Peyer's patch (tissue), 4 donors: ENCODE measurements around the gene SRM. TPM values are rescaled to one million over a fixed set of nuclear protein-coding genes. Genes with fewer than 3 reads are reported as not detected.
"Not testable (repeated sequence)": the region's sequence is repeated elsewhere in the genome, so short reads cannot be mapped to it uniquely, and the experiment has no call there.

ENCODE experiments used
- DNase-seq, 3 donors: peaks; one replicate each; pipeline ENCODE4 v3.0.0-alpha.2; 2017 to 2019
- H3K27ac ChIP-seq, 4 donors: fragments of 200-600 bp; sonication (generic); one replicate each; pipeline ENCODE4 v1.5.1; 2016 to 2019
- H3K27me3 ChIP-seq, 2 donors: fragments of 200-600 bp; sonication (generic); one replicate each; pipeline ENCODE4 v1.5.1; 2019
- H3K36me3 ChIP-seq, 3 donors: fragments of 200-600 bp; sonication (generic); one replicate each; pipeline ENCODE4 v1.5.1; 2016 to 2019
- H3K4me1 ChIP-seq, 4 donors: fragments of 200-600 bp; sonication (generic); one replicate each; pipeline ENCODE4 v1.5.1; 2016 to 2019
- H3K4me3 ChIP-seq, 4 donors: fragments of 200-600 bp; sonication (generic); 1 replicate in 3 of 4; 2 replicates in 1 of 4; pipeline ENCODE4 v1.5.1; 2016 to 2019; ENCODE audit warnings: mild to moderate bottlenecking in 1 of 4
- H3K9me3 ChIP-seq, 4 donors: fragments of 200-600 bp; sonication (generic); one replicate each; pipeline ENCODE4 v1.5.1; 2016 to 2019; ENCODE audit warnings: mild to moderate bottlenecking in 1 of 4
- POLR2A ChIP-seq, 2 donors: fragments of 450-650 bp; IDR thresholded peaks; one replicate each; pipeline ENCODE4 v1.5.1; 2017; ENCODE audit warnings: antibody characterized with exemption in 2 of 2, mild to moderate bottlenecking in 2 of 2, moderate library complexity in 2 of 2
- total RNA-seq, 4 donors: library from RNA; depleted of rRNA; stranded (reverse); fragments of >200 nt; gene quantifications; one replicate each; pipeline ENCODE4 v1.1.0, GENCODE V29; 2016
- TF ChIP-seq, protein P1 (sequence below), 6 experiments: fragments of 450-650 bp in 4 of 6; fragments of 200-600 bp in 2 of 6; sonication (generic) in 1 of 6; IDR thresholded peaks; one replicate each; pipeline ENCODE4 v1.5.1; 2017 to 2019; ENCODE audit warnings: antibody characterized with exemption in 6 of 6, mild to moderate bottlenecking in 3 of 6, moderate library complexity in 1 of 6

The SRM gene
- total RNA-seq, 4 donors from 2014 or later, result 9.3 to 38.6 (median 19.8) TPM

DNA sequence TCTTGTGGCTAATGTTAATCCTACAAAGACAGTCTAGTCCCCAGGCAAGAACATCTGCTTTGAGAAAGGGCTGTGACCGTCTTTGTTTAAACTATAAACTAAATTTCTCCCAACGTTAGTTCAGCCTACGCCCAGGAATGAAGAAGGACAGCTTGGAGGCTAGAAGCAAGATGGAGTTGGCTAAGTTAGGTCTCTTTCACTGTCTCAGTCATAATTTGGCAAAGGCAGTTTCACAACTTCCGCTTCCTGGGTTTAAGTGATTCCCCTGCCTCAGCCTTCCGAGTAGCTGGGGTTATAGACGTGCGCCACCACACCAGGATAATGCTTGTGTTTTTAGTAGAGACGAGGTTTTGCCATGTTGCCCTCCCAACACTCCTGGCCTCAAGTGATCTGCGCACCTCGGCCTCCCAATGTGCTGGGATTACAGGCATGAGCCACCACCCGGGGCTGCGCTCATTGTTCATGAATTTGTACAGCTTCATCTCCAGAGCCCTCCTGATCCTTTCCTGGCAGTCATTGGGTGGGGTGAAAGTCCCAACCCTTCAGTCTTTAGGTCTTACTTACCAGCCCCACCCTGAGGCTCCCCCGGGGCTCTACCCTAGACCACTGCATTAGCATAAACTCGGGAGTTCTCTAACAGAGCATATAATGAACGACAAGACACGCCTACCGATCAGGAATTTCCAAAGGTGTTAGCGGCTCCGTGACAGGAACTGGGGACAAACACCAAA lies 7.9 kb downstream of the SRM start:
- Histone ChIP-seq H3K36me3 (peaks cover 0 to 19% (median 0%) of the 10 kb centered on the region in 3 donors), H3K27me3 (no peaks in the 10 kb centered on the region), H3K4me1 (no peaks in the 10 kb centered on the region), H3K27ac (no peak overlapping the region), H3K9me3 (no peaks in the 10 kb centered on the region), H3K4me3 (no peak overlapping the region)
- TF ChIP-seq, protein P1, sequence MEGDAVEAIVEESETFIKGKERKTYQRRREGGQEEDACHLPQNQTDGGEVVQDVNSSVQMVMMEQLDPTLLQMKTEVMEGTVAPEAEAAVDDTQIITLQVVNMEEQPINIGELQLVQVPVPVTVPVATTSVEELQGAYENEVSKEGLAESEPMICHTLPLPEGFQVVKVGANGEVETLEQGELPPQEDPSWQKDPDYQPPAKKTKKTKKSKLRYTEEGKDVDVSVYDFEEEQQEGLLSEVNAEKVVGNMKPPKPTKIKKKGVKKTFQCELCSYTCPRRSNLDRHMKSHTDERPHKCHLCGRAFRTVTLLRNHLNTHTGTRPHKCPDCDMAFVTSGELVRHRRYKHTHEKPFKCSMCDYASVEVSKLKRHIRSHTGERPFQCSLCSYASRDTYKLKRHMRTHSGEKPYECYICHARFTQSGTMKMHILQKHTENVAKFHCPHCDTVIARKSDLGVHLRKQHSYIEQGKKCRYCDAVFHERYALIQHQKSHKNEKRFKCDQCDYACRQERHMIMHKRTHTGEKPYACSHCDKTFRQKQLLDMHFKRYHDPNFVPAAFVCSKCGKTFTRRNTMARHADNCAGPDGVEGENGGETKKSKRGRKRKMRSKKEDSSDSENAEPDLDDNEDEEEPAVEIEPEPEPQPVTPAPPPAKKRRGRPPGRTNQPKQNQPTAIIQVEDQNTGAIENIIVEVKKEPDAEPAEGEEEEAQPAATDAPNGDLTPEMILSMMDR (IDR thresholded peaks at IDR 0.05), result no peak
- no peak for TF ChIP-seq POLR2A (IDR thresholded peaks at IDR 0.05)
- no peak for DNase-seq

DNA sequence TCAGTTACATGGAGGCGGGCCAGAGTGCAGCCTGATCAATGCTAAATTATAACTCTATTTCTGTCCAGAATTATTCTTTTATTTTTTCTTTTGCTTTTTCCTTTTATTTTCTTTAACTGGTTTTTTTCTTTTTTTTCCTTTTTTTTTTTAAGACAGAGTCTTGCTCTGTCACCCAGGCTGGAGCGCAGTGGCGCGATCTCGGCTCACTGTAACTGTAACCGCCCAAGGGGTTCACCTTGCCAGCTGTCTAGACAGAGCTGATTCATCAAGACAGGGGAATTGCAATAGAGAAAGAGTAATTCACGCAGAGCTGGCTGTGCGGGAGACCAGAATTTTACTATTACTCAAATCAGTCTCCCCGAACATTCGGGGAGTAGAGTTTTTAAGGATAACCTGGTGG lies 8.7 kb downstream of the SRM start:
- H3K36me3 ChIP-seq, result peaks cover 0 to 14% (median 0%) of the 10 kb centered on the region in 3 donors
- not testable (repeated sequence) for H3K4me1 ChIP-seq, H3K27me3 ChIP-seq, DNase-seq, H3K27ac ChIP-seq, H3K4me3 ChIP-seq, H3K9me3 ChIP-seq

DNA sequence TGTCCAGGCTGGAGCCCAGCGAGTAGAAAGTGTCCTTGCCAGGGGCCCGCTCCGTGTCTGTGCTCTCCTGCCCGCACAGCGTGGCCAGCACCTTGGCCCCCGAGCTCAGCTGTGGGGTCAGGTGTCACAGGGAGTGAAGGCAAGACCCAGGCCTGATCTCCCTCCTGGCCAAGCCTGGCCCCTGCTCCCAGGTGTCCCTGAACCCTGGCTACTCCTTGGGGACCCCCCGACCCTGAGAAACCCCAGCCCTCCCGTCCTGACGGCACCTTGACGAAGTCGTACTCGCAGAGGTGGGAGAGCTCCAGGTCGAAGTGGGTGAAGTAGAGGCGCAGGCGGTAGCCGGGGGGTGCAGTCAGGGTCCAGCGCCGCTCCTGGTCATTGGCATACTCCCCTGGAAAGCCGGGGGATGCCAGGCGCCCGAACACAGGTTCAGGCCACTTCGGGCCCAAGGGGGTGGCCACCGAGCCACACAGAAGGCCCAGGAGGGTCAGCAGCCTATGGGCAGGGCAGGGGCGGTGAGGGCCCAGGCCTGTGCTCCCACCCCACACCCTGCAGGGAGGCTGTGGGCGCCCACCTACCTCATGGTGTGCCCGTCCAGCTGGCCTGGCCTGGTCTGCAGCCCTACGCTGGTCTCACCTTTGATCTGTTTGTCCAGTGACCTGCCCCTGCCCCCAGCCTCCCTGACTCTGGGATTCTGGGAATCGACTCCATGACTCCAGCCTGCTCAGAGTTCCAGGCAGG lies 13.0 kb downstream of the SRM start, which contains the start of gene MASP2:
Gene MASP2, minus strand, starts transcription at position 615 of the 741 bp plus-strand sequence. Its CDS starts 32 bp downstream, at position 583.
- H3K27me3 ChIP-seq, result no peaks in the 10 kb centered on the region
- no peak within 1 kb of the TSS for H3K27ac ChIP-seq
- no peaks in the 10 kb centered on the region for H3K4me1 ChIP-seq
- no peak for TF ChIP-seq POLR2A (IDR thresholded peaks at IDR 0.05)
- TF ChIP-seq, protein P1 (IDR thresholded peaks at IDR 0.05), result no peak
- no peaks in the 10 kb centered on the region for H3K36me3 ChIP-seq
- H3K9me3 ChIP-seq, result no peaks in the 10 kb centered on the region
- peak in 1 of 3 donors; percentile 21 for DNase-seq
- H3K4me3 ChIP-seq, result peak within 1 kb of the TSS in 1 of 4 donors; percentile 6

DNA sequence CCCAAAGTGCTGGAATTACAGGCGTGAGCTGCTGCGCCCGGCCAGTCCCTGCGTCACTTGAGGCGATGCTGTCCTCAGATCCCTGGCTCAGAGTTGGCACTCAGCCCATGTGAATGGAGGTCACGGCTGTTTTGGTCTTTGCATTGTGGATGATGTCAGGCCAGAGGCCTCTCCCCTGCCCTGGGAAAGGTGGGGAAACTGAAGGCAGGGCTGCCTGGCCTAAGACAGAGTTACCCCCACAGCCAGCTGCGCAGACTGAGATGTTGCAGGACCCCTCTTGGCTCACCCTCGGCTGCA lies 13.6 kb downstream of the SRM start:
- Histone ChIP-seq H3K27me3 (no peaks in the 10 kb centered on the region), H3K27ac (no peak overlapping the region), H3K9me3 (no peaks in the 10 kb centered on the region), H3K36me3 (no peaks in the 10 kb centered on the region), H3K4me1 (no peaks in the 10 kb centered on the region), H3K4me3 (peak overlapping the region in 1 of 4 donors; percentile 6)
- TF ChIP-seq, protein P1 (IDR thresholded peaks at IDR 0.05), result no peak
- TF ChIP-seq POLR2A (IDR thresholded peaks at IDR 0.05), result no peak
- DNase-seq, result peak in 1 of 3 donors; percentile 43

DNA sequence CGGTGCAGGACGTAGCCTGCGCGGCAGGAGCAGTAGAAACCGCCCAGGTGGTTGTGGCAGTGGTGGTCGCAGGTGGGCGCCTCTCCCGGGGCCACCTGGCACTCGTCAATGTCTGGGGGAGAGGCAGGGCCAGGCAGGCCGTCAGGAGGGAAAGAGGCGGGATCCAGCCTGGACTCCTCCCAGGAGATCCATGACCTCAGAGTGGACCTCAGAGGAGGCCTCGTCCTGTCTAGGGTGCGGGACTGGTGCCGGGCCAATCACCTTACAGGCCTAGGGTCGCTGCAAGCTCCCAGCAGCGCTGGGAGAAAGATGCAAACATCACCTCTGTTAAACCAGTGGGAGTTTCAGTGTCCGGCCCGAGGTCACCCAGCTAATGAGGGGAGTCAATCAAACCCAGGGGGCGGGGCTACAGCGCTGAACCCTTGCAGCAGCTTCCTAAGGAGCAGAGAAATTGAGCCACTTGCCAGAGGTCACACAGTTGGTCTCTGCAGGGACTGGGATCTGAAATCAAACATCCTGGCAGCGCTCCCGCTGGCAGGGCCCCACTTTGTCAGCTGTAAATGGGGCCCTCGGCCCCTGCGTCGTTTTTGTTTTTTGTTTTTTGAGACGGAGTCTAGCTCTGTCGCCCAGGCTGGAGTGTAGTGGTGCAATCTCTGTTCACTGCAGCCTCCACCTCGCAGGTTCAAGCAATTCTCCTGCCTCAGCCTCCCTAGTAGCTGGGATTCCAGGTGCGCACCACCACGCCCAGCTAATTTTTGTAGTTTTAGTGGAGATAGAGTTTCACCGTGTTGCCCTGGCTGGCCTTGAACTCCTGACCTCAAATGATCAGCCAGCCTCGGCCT lies 14.2 kb downstream of the SRM start:
- no peak overlapping the region for H3K4me3 ChIP-seq
- no peaks in the 10 kb centered on the region for H3K9me3 ChIP-seq
- H3K4me1 ChIP-seq, result no peaks in the 10 kb centered on the region
- peak in 1 of 3 donors; percentile 40 for DNase-seq
- no peak overlapping the region for H3K27ac ChIP-seq
- TF ChIP-seq POLR2A (IDR thresholded peaks at IDR 0.05), result no peak
- TF ChIP-seq, protein P1 (IDR thresholded peaks at IDR 0.05), result no peak
- no peaks in the 10 kb centered on the region for H3K27me3 ChIP-seq
- H3K36me3 ChIP-seq, result no peaks in the 10 kb centered on the region
